NCI-H1436 (cell line): Measurements from ENCODE around the gene MYOT.
"Not testable (repeated sequence)": the region's sequence is repeated elsewhere in the genome, so short reads cannot be mapped to it uniquely, and the experiment has no call there.

Experiments used
- DNase-seq: peaks from one replicate; lab custom pipeline; 2025; lab: John Stamatoyannopoulos, UW

Gene MYOT

DNA sequence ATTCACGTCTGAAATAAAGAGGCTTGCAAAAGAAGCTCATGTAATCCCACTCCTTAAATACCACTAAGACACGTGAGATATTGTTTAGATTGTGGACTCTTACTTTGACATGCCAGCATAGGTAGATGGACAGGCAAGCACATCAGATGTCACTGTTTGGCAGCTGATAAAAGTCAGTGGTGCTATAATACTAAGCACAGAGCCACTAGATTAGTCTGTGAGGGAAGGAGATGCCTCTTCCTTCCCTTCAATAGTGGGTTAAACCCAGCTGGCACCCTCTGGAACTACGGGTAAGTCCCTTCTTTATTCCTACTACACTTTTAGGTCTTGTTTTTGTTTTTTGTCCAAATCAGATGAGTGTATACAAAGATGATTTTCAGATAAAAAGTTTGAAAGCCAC lies at the start of gene MYOT:
TSS of gene MYOT (plus strand) at position 197 of the 400 bp plus-strand sequence. CDS start 2,792 bp downstream, outside the sequence.
- DNase-seq, result no peak

DNA sequence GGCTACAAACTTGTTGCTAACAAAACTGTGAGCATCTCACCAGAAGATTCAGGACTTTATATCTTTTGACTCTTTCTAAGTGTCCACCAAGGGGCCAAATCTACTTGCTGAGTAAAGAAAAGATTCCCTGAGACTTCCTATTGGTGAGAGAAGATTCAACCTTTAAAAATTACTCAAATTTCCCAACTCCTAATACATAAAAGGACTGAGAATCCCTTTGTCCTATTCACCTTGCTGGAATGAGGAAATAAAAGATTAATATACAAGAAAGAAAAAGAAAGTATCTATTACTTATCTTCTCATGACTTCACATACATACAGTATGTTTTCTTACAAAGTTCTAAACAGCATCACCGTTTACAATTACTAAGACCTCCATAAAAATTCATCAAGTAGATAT lies 47.9 kb upstream of the MYOT start:
- no peak for DNase-seq

DNA sequence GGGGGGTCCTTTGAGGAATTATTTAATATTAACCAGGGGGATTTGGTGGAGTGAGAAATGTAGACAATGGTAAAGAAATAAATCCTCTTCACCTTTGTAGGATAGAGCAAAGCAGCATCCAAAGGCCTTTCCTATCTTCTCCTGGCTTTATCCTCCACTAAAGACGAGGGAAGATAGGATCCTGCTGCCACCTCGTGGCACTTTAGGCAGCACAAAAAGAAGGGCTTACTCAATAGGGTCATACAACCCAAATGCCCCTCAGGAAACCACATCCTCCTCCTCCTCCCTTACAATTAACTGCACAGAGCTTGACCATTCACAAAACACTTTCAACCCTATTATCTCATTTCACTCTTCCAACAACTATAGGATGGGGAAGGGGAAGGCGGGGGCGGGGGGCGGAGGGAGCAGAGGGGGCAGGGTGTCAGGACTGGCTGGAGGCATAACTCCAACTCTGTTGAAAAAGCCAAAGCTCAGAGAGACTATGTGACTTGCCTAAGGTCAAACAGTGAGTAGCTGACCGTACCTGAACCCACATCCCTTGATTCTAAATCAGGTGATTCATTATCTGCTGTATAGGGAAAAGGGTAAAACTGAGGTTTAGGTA lies 45.4 kb upstream of the MYOT start:
- DNase-seq, result peak; percentile 6

DNA sequence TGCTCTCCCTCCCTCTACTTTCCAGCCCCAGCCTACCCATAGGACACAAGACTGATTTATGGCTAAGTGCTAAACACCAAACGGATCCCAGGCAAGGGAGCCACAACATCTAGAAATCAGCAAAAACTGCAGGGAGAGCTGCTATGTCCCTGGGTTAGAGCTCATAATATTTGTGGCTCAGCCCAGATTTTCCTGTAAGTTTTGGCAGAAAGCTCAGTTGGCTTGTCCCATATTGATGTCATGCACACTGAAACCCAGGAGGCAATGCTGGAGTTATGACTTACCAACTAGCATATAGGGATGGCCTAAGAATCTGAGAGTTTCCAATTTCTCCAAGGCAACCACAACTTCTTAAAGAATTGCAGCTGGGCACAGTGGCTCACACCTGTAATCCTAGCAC lies 44.7 kb upstream of the MYOT start:
- DNase-seq, result no peak

DNA sequence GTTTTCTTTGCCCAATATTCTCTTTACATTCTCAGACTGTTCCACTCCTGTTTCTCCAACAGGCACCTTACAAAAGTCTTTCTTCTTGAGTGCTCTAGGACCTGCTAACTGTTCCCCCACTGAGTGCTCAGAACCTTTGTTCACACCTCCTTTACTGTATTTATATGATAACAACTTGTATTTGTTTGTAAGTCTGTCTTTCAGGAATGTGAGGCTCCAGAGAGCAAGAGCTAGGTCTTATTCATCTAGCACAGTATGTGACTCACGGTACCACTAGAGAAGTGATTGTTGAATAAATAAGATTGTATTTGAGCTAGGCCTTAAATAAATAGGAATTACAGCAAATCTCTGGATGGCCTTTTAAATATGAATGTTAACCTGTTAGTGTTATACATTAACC lies 42.5 kb upstream of the MYOT start:
- DNase-seq, result no peak

GRCh38 chr5:137826067-137826466 lies 41.6 kb upstream of the MYOT start:
- DNase-seq, result no peak

DNA sequence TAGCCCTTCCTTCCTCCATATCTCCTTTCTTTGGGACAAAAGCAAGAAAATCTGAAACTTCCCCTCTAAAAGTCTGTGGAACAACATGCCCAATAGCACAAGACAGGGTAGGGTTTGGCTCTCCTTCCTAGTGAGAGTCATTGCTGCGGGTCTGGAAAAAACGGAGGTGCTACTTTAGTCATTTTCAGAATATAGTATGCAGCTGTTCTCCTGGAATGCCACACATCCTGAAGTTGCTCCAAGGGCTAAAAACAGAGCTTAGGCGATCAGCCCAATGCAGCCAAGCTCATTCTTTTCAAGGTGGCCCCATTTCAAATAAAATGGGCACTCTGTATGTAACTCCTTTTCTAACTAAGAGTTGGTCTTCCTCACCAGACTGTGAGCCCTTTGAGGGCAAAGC lies 39.5 kb upstream of the MYOT start:
- no peak for DNase-seq

GRCh38 chr5:137828664-137829063 lies 39.0 kb upstream of the MYOT start:
- no peak for DNase-seq

DNA sequence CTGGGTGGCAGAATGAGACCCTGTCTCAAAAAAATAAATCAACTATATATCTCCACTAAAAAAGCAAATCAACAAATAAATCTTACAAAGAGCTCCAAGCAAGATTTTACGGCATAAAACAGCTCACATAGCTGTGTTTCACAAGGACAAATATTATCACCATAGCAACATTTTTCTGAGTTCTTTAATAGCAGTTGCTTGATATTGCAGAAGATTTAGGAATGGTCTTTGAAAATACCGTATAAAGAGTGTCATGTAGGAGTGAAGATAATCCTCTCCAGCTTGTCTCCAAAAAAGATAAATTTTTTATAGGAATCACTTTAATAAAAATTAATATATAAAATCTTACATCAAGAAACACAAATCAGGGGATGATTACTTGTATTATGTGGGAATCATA lies 36.6 kb upstream of the MYOT start:
- DNase-seq, result no peak

GRCh38 chr5:137831526-137831925 lies 36.1 kb upstream of the MYOT start:
- no peak for DNase-seq

DNA sequence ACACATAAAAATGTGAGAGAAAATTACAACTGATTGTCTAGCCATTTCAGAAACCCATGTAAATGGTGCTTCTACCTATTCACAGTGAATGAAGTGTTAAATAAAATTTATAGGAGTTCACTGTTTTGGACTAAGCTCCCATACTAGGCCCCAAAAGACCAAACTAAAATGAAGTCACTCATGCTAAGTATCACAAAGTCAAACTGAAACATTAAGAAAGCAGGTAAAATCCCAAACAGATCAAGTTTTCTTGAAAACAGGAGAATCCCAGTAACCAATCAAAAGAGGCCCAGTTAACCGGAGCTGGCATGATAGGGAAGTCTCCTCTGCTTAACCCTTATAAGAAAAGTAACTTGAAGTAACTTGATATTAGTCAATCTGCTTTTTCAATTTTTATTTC lies 35.2 kb upstream of the MYOT start:
- DNase-seq, result no peak

- DNase-seq, result no peak
These were observed 34.2 kb upstream of the MYOT start for GRCh38 chr5:137833463-137833862.

- DNase-seq, result no peak
These were observed 33.1 kb upstream of the MYOT start for GRCh38 chr5:137834498-137835049.

- no peak for DNase-seq
These were observed 31.4 kb upstream of the MYOT start for GRCh38 chr5:137836298-137836697.

- DNase-seq, result no peak
These were observed 30.7 kb upstream of the MYOT start for GRCh38 chr5:137836997-137837396.

DNA sequence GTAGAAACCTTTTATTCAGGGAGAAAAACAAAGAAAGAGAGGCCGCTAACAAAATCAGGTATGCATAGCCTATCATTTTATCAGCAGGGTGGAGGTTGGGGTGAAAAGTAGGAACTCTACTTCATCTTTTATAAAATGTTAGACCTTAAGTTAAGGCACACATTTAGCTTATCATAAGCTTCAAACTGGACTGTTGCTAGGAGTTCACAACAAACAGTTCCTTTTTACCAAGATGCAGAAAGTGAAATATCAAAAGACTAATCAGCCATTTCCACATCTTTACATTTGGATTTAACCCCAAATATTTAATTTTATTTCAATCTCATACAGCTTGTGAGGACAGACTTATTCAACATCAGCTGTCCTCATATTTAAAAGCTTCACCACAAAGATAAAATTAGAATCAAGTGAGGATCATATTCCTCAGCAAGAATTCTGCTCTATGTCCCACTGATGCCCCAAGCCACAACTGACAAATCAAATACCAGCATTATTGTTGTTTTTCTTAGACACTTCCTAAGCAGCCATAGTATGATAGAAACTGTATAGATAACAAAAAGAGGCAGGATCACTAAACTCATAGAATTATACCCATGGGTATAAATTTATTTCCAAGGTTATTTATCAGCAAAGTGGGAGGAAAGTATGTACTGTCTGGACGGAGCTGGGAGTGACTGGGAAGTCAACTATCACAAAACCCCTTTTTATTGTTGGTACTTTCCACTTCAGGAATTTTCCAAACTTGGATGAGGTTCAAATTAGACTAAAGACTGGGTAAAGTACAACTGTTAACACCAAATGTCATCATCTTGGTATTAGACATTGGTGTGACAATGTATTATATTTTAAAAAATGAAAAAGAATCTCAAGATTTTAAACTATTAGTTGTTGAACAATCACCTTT lies 29.9 kb upstream of the MYOT start:
- no peak for DNase-seq

DNA sequence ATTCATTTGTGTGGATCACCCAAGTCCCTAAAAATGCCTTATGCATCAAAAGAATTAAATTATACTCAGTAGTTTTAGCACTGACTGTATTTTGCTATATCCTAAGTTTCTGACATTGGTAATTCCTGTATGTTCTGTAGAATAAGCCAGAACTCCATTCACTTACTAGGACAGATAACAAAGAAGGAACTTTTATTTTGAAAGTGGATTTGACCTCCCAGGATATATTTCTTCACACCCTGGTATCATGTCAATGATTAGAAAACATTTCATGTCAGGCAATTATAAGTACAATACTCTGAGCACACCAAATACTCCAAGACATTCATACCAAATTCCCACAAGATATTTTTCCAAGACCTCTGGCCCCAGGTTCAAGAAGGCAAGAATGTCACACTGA lies 28.7 kb upstream of the MYOT start:
- no peak for DNase-seq

DNA sequence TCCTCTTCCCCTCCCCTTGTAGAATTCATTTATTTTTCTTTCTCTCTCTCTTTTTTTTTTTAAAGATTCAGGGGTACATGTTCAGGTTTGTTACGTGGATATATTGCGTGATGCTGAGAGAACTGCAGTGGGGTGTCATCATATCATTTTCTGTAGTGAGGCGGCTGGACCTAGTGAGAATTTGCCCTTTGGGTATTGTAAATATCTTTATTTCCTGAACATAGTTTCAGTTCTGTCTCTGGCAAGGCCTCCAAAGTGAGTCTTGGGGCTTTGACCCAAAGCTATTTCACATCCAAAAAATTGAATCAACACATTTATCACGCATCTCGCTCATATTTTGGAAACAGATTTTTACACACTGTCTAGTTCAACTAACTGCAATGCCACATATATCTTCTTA lies 25.4 kb upstream of the MYOT start:
- no peak for DNase-seq

DNA sequence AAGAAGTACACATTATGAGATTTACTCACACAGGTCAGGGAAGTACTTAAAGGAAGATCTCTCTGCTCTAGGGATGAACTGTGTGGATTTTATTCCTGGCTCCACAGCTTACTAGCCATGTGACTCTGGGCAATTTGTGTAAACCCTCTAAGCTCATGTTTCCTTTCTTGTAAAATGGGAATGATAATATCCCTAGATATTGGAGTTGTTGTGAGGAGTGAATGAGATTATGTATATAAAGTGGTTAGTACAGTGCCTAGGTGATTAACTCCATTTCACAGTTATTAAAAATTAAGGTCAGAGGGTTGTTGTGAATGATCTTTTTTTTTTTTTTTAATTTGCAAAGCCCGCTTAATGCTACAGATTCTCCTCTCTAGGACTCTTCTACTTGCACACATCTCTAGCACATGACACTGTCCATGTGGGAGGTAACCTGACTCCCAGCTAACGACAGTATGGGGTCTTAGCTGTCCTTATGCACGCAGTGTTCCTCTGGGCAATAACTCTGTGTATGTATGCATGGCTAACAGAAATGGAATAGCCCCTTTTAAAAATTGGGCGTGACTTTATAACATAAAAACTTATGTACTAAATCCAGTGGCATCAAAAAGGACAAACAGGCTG lies 23.9 kb upstream of the MYOT start:
- DNase-seq, result no peak

- no peak for DNase-seq
These were observed 22.2 kb upstream of the MYOT start for GRCh38 chr5:137845472-137845871.

DNA sequence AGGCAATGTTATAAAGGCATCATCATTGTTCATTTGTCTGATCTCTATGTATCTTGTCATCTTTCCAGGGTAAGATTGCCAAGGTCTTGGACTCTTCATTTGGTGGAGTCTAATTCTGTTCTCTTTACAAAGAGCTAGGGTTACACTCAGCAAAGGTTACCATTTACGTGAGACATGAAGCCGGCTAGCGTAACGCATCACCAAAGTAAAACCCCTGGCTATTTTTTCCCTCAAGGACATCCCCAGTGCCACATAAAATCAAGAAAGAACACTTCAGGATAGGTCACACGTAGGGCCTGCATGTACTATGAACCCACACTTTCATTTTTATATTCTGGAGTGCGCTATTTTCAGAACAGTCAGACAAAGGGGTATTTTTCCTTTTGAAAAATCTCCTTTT lies 20.0 kb upstream of the MYOT start:
- DNase-seq, result no peak

DNA sequence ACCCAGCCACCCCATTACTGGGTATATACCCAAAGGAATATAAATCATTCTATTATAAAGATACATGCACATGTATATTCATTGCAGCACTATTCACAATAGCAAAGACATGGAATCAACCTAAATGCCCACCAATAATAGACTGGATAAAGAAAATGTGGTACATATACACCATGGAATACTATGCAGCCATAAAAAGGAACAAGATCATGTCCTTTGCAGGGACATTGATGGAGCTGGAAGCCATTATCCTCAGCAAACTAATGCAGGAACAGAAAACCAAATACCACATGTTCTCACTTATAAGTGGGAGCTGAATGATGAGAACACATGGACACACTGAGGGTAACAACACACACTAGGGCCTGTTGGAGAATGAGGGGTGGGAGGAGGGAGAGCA lies 14.5 kb upstream of the MYOT start:
- DNase-seq, result not testable (repeated sequence)

DNA sequence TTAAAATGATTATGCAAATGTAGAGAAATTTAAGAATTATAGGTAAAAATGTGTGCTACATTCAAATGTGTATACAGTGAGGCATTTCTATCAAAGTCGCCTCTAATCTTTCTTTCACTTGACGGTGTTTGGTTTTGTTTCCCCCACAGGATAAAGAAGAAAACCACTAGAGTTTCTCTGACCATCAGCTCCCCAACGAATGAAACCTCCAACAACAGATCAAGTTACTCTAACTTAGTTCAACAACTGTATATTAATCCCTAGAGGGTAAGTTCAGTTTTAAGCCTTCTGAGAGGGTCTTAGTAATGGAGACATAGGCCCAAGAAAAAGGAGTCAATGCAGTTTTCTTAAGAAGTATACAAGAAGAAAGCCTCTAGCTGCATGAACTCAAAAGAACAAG lies 11.5 kb upstream of the MYOT start:
- DNase-seq, result no peak
